ENCODE data around the gene TTBK1. TPM values are rescaled to one million over a fixed set of nuclear protein-coding genes. Genes with fewer than 3 reads are reported as not detected.

Gene TTBK1
- total RNA-seq, 2 experiments from 2014 or later, result not detected

DNA sequence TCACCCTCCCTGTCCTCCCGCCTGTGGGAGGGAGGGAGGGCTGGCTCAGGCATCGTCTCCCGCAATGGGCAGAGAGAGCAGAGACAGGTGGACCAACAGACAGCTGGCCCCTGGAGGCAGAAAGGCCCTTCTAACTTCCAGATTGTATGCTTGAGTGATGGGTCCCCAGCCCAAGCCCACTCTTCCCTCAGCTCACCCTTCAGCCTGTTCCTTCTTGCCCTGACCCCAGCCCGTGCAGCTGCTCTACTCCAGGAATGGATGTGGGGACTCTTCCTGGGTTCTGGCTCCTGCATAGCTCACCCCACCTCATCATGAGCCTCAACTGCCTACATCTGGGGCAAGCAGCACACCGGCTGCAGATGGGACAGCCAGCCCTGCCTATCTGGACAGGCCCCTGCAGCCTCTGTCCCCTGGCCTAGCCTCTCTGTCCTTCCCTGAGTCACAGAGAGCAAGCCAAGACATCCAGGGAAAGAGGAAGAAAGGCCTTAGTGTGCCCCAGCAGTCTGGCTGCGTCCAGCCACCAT lies 43.2 kb downstream of the TTBK1 start:
- H3K4me3 Mint-ChIP-seq, result no peak overlapping the region
- ChIA-PET POLR2A (no interaction called here), CTCF (interaction anchor here (1.1 to 1.3 kb wide), 2 partner anchors 8 to 111 kb away, joined by 3 read pairs; no protein-coding TSS in a partner anchor)
- no peaks in the 10 kb centered on the region for H3K9me3 Mint-ChIP-seq (ENCODE audit: insufficient read depth)
- H3K27ac Mint-ChIP-seq, result no peak overlapping the region
- no peaks in the 10 kb centered on the region for H3K36me3 Mint-ChIP-seq (ENCODE audit: low read depth)
- peaks cover 5% of the 10 kb centered on the region for H3K4me1 Mint-ChIP-seq (ENCODE audit: low read depth)
- ATAC-seq (no peak), DNase-seq (no peak)
- H3K27me3 Mint-ChIP-seq (ENCODE audit: low read depth), result peaks cover 42% of the 10 kb centered on the region

DNA sequence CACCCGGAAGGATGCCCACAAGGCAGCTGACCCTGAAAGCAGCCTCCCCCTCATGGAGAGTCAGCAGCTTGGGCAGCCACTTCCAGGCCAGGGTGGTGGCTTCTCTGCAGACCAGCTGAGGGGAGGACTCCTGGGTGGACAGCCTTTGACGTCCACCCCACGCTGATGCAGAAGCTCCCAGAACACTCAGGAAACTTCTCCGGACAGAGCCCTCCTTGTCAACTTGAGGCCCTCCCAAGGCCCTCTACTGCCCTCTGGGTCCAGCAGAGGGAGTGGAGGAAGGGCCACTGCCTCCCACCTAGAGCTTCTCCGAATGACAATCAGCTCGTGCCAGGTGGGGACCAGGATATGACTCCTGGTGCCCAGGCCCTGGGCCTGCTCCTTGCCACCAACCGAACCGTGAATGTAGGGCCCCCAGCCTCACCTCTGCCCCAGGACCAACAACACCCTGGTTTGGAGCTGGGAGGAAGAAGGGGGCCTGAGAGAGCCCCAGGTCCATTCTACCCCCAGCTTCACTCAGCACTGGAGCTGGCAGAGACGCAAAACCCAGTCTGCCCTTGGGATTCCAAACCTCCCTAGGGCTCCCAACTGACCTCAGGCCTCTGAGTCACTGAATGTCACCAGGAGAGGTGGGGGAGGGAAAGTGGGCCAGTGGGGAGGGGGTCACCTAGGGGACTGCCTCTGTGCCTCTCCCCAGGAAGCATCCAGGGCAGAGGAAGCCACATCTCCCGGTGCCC lies 43.9 kb downstream of the TTBK1 start:
- H3K27ac Mint-ChIP-seq, result no peak overlapping the region
- POLR2A ChIA-PET, result no interaction called here
- DNase-seq (no peak), ATAC-seq (no peak)
- H3K36me3 Mint-ChIP-seq (ENCODE audit: low read depth), result no peaks in the 10 kb centered on the region
- peaks cover 42% of the 10 kb centered on the region for H3K27me3 Mint-ChIP-seq (ENCODE audit: low read depth)
- CTCF ChIA-PET, result interaction anchor here (1.1 to 1.3 kb wide), 2 partner anchors 9 to 111 kb away, joined by 3 read pairs; no protein-coding TSS in a partner anchor
- H3K4me1 Mint-ChIP-seq (ENCODE audit: low read depth), result peaks cover 4% of the 10 kb centered on the region
- H3K4me3 Mint-ChIP-seq, result no peak overlapping the region
- no peaks in the 10 kb centered on the region for H3K9me3 Mint-ChIP-seq (ENCODE audit: insufficient read depth)

DNA sequence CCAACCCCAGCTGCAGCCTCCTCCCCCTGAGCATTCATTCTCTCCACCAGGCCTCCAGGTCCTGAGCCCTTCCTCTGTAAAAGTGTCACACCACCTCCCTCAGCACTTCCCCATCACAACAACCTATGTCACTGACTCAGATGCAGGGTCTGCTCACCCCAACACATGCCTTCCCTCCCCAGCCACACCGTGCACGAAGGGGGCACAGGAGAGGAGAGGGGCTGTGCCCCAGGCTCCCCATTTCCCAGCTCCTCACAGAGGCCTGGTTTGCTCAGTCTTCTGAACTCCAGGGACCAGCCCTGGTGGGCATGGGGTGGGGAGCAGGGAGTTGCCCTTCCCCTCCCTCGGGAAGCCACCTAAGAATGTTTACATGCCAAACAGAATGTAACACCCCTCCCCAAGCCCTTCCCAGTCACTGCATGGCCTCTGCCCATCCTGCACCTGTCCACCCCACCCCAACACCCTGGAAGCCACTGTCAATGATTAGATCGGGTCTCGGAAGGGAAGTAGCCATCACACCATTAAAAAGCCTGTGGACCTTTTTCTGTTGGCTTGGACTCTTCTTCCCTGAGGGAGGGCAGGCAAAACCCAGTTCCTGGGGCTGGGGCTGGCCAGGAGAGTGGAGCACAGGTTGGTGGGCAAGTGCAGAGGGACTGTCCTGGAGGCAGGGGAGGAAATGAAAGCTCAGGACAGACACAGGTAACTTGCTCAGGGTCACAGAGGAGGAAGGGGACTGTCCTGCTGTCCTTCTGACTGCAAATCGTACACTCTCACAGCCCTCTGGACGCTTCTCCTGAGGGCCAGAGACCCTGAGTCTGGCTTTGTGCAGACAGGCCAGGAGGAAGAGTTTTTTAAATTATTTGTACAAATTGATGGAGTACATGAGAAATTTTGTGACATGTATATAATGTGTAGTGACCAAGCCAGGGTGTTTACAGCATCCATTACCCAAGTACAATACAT lies 44.7 kb downstream of the TTBK1 start:
- Mint-ChIP-seq H3K4me3 (no peak overlapping the region), H3K9me3 (ENCODE audit: insufficient read depth) (no peaks in the 10 kb centered on the region), H3K27ac (no peak overlapping the region), H3K4me1 (ENCODE audit: low read depth) (peaks cover 3% of the 10 kb centered on the region), H3K27me3 (ENCODE audit: low read depth) (peaks cover 37% of the 10 kb centered on the region), H3K36me3 (ENCODE audit: low read depth) (no peaks in the 10 kb centered on the region)
- DNase-seq (no peak), ATAC-seq (no peak)
- CTCF ChIA-PET, result interaction anchor here (1.1 to 1.3 kb wide), 2 partner anchors 10 to 110 kb away, joined by 3 read pairs; no protein-coding TSS in a partner anchor
- POLR2A ChIA-PET, result no interaction called here

DNA sequence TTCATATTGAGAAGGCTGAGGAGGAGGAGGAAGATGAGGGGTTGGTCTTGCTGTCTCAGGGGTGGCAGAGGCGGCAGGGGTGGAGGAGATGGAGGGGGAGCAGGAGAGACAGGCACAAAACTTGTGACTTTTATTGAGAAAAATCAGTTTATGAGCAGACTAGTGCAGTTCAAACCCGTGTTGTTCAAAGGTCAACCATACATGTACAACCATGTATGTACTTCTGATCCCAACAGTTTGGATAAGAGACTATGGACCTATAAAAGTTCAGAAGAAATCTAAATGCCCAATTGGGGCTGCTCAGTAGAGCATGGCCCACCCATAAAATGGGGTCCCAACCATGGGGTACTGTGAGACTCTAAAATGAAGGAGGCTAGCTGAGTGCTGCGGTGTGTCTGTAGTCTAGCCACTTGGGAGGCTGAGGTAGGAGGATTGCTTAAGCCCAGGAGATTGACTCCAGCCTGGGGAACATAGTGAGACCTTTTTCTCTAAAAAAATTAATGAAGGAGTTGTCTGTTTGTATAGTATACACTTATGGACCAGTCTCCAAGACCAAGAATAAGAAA lies 47.1 kb downstream of the TTBK1 start:
- H3K9me3 Mint-ChIP-seq (ENCODE audit: insufficient read depth), result no peaks in the 10 kb centered on the region
- POLR2A ChIA-PET, result no interaction called here
- H3K36me3 Mint-ChIP-seq (ENCODE audit: low read depth), result no peaks in the 10 kb centered on the region
- no peak overlapping the region for H3K27ac Mint-ChIP-seq
- H3K4me1 Mint-ChIP-seq (ENCODE audit: low read depth), result peaks cover 3% of the 10 kb centered on the region
- peaks cover 34% of the 10 kb centered on the region for H3K27me3 Mint-ChIP-seq (ENCODE audit: low read depth)
- DNase-seq (no peak), ATAC-seq (no peak)
- no peak overlapping the region for H3K4me3 Mint-ChIP-seq
- CTCF ChIA-PET, result interaction anchor here (1.3 kb wide), 1 partner anchor 27 kb away, joined by 4 read pairs; no protein-coding TSS in a partner anchor

DNA sequence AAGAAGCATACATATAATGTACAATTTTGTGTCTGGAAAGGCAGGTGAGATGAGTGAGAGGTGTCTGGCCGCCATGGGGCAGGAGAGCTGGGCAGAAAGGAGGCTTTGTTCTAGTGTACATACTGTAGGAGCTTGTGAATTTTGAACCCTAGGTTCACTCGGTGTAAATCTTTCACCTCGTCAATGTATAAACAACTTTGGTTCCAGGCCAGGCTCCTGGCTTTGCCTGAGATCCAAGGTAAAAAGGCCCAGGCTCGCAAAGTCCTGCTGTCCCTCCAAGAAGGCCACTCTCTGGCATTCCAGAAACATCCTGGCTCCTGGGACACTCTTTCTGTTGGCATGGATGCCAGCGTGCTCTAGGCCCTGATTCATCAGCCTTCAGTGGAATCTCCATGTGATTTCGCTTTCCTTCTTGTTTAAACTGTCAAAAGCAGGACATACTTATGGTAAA lies 47.6 kb downstream of the TTBK1 start:
- H3K27ac Mint-ChIP-seq, result no peak overlapping the region
- H3K36me3 Mint-ChIP-seq (ENCODE audit: low read depth), result no peaks in the 10 kb centered on the region
- no peaks in the 10 kb centered on the region for H3K4me1 Mint-ChIP-seq (ENCODE audit: low read depth)
- DNase-seq, result no peak
- CTCF ChIA-PET, result interaction anchor here (1.3 kb wide), 1 partner anchor 27 kb away, joined by 4 read pairs; no protein-coding TSS in a partner anchor
- POLR2A ChIA-PET, result no interaction called here
- H3K27me3 Mint-ChIP-seq (ENCODE audit: low read depth), result peaks cover 29% of the 10 kb centered on the region
- no peaks in the 10 kb centered on the region for H3K9me3 Mint-ChIP-seq (ENCODE audit: insufficient read depth)
- H3K4me3 Mint-ChIP-seq, result no peak overlapping the region
- no peak for ATAC-seq

DNA sequence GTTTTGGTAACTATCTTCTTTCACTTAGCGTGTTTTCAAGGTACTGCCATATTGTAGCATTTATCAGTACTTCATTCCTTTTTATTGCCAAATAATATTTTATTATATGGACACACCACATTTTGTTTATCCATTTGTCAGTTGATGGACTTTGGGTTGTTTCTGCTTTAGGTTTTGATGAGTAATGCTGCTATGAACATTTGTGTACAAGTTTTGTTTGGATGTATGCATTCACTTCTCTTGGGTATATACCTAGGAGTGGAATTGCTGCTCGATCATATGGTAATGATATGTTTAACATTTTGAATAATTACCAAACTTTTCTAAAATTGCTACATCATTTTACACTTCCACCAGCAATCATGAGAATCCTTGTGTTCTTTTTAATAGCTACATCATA lies 48.4 kb downstream of the TTBK1 start:
- Mint-ChIP-seq H3K4me3 (no peak overlapping the region), H3K36me3 (ENCODE audit: low read depth) (no peaks in the 10 kb centered on the region), H3K4me1 (ENCODE audit: low read depth) (no peaks in the 10 kb centered on the region), H3K27ac (no peak overlapping the region), H3K9me3 (ENCODE audit: insufficient read depth) (no peaks in the 10 kb centered on the region), H3K27me3 (ENCODE audit: low read depth) (peaks cover 27% of the 10 kb centered on the region)
- POLR2A ChIA-PET, result no interaction called here
- no peak for ATAC-seq
- CTCF ChIA-PET, result interaction anchor here (1.3 kb wide), 1 partner anchor 28 kb away, joined by 4 read pairs; no protein-coding TSS in a partner anchor
- no peak for DNase-seq

DNA sequence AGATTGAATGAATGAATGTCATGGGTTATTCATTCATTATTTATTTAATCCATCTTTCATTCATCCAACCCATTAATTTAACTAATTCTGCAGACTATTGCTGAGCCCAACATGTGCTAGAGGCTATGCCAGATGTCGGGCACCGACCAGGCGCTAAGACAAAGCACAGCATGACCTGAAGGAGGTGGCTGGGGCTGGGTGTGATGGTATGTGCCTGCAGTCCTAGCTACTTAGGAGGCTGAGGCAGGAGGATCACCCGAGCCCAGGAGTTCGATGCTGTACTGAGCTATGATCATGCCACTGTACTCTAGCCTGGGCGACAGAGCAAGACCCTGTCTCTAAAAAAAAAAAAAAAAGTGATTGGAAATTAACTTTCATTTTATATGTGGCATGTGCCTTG lies 49.1 kb downstream of the TTBK1 start:
- CTCF ChIA-PET, result interaction anchor here (1.2 kb wide), 1 partner anchor 105 kb away, joined by 3 read pairs; no protein-coding TSS in a partner anchor

DNA sequence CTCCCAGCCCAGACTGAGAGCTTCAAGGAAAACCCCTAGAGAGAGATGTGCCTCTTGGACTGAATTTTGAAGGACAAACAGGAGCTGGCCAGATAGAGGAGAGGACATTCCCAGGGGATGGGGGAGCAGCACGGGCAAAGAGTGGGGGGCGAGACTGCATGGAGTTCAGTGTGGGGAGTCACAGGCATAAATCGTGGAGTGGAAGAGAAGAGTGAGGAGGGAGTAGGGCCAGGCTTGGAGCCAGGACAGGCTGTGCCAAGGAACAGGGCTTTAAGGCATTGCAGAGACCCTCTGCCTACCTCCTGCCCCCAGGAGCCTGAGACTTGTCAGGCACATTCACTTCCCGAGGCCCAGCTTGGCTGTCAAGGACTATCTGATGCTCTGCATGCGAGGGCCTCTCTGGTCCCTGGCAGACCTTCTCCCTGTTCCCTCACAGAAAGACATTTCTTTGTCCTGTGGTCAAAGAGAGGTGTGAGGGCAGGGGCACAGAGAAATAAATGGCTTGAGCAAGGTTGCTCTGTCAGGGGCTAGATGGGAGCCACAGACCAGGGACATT lies 49.6 kb downstream of the TTBK1 start:
- no peak for ATAC-seq
- H3K36me3 Mint-ChIP-seq (ENCODE audit: low read depth), result no peaks in the 10 kb centered on the region
- no peak overlapping the region for H3K27ac Mint-ChIP-seq
- ChIA-PET POLR2A (no interaction called here), CTCF (interaction anchor here (1.2 kb wide), 1 partner anchor 105 kb away, joined by 3 read pairs; no protein-coding TSS in a partner anchor)
- H3K27me3 Mint-ChIP-seq (ENCODE audit: low read depth), result peaks cover 28% of the 10 kb centered on the region
- no peak overlapping the region for H3K4me3 Mint-ChIP-seq
- no peak for DNase-seq
- no peaks in the 10 kb centered on the region for H3K4me1 Mint-ChIP-seq (ENCODE audit: low read depth)
- H3K9me3 Mint-ChIP-seq (ENCODE audit: insufficient read depth), result no peaks in the 10 kb centered on the region

More for the DNA sequence above, 49.1 kb downstream of the TTBK1 start:
- Mint-ChIP-seq H3K9me3 (ENCODE audit: insufficient read depth) (no peaks in the 10 kb centered on the region), H3K27me3 (ENCODE audit: low read depth) (peaks cover 28% of the 10 kb centered on the region), H3K4me3 (no peak overlapping the region), H3K4me1 (ENCODE audit: low read depth) (no peaks in the 10 kb centered on the region), H3K36me3 (ENCODE audit: low read depth) (no peaks in the 10 kb centered on the region), H3K27ac (no peak overlapping the region)
- no peak for DNase-seq
- no peak for ATAC-seq
- POLR2A ChIA-PET, result no interaction called here

DNA sequence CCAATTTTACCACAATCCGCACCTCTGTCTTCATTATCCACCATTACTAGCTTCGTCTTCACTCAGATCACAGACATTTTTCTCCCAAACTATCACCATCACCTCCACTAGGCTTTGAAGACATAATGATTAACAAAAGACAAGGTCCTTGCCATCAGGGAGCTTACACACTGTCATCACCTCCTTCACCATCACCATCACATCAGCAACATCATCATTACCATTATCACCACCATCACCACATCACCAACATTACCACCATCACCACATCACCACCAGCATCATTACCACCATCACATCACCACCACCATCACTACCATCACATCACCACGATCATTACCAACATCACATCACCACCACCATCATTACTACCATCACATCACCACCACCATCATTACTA lies 50.4 kb downstream of the TTBK1 start:
- POLR2A ChIA-PET, result no interaction called here
- Mint-ChIP-seq H3K27ac (no peak overlapping the region), H3K9me3 (ENCODE audit: insufficient read depth) (no peaks in the 10 kb centered on the region), H3K4me1 (ENCODE audit: low read depth) (no peaks in the 10 kb centered on the region), H3K36me3 (ENCODE audit: low read depth) (no peaks in the 10 kb centered on the region), H3K4me3 (no peak overlapping the region), H3K27me3 (ENCODE audit: low read depth) (peaks cover 23% of the 10 kb centered on the region)
- CTCF ChIA-PET, result interaction anchor here (0.8 kb wide), 1 partner anchor 15 kb away, joined by 3 read pairs; the partner anchor contains the start of gene CRIP3
- ATAC-seq (no peak), DNase-seq (no peak)

DNA sequence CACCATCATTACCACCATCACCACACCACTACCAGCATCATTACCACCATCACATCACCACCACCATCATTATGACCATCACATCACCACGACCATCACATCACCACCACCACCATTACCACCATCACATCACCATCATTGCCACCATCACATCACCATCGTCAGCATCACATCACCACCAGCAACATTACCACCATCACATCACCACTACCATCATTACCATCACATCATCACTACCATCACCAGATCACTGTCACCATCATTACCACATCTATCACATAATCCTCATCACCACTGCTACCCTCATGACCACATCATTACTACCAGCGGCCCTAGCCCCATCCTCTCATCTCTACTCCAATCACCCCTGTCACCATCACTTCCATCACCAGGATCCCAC lies 51.3 kb downstream of the TTBK1 start:
- Mint-ChIP-seq H3K4me3 (no peak overlapping the region), H3K36me3 (ENCODE audit: low read depth) (no peaks in the 10 kb centered on the region), H3K9me3 (ENCODE audit: insufficient read depth) (no peaks in the 10 kb centered on the region), H3K4me1 (ENCODE audit: low read depth) (no peaks in the 10 kb centered on the region), H3K27ac (no peak overlapping the region), H3K27me3 (ENCODE audit: low read depth) (peaks cover 23% of the 10 kb centered on the region)
- ChIA-PET CTCF (no interaction called here), POLR2A (no interaction called here)
- ATAC-seq, result no peak
- no peak for DNase-seq

DNA sequence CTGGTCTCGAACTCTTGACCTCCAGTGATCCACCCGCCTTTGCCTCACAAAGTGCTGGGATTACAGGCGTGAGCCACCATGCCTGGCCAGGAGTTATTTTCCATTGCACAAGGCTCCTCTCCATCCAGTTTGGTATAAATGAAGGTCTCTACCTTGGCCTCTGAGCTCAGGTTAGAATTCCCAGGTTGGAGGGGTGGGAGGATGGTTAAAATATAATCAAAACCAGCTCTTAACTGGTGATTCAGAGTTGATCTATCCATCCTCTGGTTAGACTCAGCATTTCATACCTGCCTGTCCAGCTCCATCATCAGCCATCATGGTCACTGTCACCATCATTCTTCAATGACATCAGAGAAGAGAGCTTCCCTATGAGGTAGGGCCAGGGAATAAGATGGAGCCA lies 52.2 kb downstream of the TTBK1 start:
- no peaks in the 10 kb centered on the region for H3K9me3 Mint-ChIP-seq (ENCODE audit: insufficient read depth)
- CTCF ChIA-PET, result interaction anchor here (2.5 kb wide), 1 partner anchor 12 kb away, joined by 14 read pairs; the partner anchor contains the start of gene CRIP3
- ATAC-seq (no peak), DNase-seq (no peak)
- POLR2A ChIA-PET, result no interaction called here
- H3K4me3 Mint-ChIP-seq, result no peak overlapping the region
- H3K27me3 Mint-ChIP-seq (ENCODE audit: low read depth), result peaks cover 24% of the 10 kb centered on the region
- H3K4me1 Mint-ChIP-seq (ENCODE audit: low read depth), result no peaks in the 10 kb centered on the region
- H3K27ac Mint-ChIP-seq, result no peak overlapping the region
- no peaks in the 10 kb centered on the region for H3K36me3 Mint-ChIP-seq (ENCODE audit: low read depth)
